ENCODE measurements around the gene INSL3.

GRCh38 chr19:17778251-17778967 is 42.9 kb downstream of the INSL3 start:
- TF ChIP-seq, protein P1, sequence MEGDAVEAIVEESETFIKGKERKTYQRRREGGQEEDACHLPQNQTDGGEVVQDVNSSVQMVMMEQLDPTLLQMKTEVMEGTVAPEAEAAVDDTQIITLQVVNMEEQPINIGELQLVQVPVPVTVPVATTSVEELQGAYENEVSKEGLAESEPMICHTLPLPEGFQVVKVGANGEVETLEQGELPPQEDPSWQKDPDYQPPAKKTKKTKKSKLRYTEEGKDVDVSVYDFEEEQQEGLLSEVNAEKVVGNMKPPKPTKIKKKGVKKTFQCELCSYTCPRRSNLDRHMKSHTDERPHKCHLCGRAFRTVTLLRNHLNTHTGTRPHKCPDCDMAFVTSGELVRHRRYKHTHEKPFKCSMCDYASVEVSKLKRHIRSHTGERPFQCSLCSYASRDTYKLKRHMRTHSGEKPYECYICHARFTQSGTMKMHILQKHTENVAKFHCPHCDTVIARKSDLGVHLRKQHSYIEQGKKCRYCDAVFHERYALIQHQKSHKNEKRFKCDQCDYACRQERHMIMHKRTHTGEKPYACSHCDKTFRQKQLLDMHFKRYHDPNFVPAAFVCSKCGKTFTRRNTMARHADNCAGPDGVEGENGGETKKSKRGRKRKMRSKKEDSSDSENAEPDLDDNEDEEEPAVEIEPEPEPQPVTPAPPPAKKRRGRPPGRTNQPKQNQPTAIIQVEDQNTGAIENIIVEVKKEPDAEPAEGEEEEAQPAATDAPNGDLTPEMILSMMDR (IDR thresholded peaks at IDR 0.05; ENCODE audit: low read length), result no peak
- no peak for TF ChIP-seq EZH2phosphoT487 (IDR thresholded peaks at IDR 0.05; ENCODE audit: low read length)
